Choroid plexus epithelial cell (primary cell): ENCODE results near the gene GGCX.

Experiments used
- DNase-seq: peaks from one replicate; pipeline ENCODE4 v3.0.0-alpha.2; 2010; ENCODE audit warnings: low read depth
- H3K4me3 ChIP-seq: 2 replicates; pipeline ENCODE4 v1.5.1; 2011; ENCODE audit warnings: low read depth, mild to moderate bottlenecking, control low read depth, low read length, moderate library complexity
- CTCF ChIP-seq: conservative IDR thresholded peaks from 2 replicates; pipeline ENCODE4 v1.5.1; 2011; ENCODE audit warnings: low read depth, mild to moderate bottlenecking, control low read depth, inconsistent platforms, low read length, moderate library complexity

Gene GGCX

GRCh38 chr2:85504778-85505261 lies 56.5 kb downstream of the GGCX start:
- no peak for TF ChIP-seq CTCF
- peak; percentile 81 for DNase-seq
- H3K4me3 ChIP-seq = no peak overlapping the region

GRCh38 chr2:85503851-85504777 lies 57.2 kb downstream of the GGCX start:
- TF ChIP-seq CTCF = no peak
- DNase-seq = no peak
- no peak overlapping the region for H3K4me3 ChIP-seq

GRCh38 chr2:85503168-85503850 lies 58.0 kb downstream of the GGCX start:
- no peak for DNase-seq
- no peak overlapping the region for H3K4me3 ChIP-seq
- no peak for TF ChIP-seq CTCF

GRCh38 chr2:85502720-85503119 lies 58.6 kb downstream of the GGCX start:
- H3K4me3 ChIP-seq = no peak overlapping the region
- no peak for TF ChIP-seq CTCF
- DNase-seq = no peak

GRCh38 chr2:85501248-85501647 lies 60.0 kb downstream of the GGCX start:
- H3K4me3 ChIP-seq = no peak overlapping the region
- no peak for TF ChIP-seq CTCF
- DNase-seq = peak; percentile 57

- TF ChIP-seq CTCF = no peak
- DNase-seq = no peak
- H3K4me3 ChIP-seq = no peak overlapping the region
Measured at GRCh38 chr2:85497944-85498630, 63.2 kb downstream of the GGCX start.
